Panc1 (cell line): ENCODE measurements around the gene CDR2L. TPM values are rescaled to one million over a fixed set of nuclear protein-coding genes. Genes with fewer than 3 reads are reported as not detected.

Experiments
- ATAC-seq: fragments of 200-7000 bp; cut with Tn5 transposase; 2 replicates; pipeline ENCODE4 v1.9.1; 2020; ENCODE audit warnings: mild to moderate bottlenecking, moderate library complexity
- BruUV-seq: library from RNA; stranded (reverse); fragments of 400-500 nt; replicated peaks from 2 replicates; lab custom pipeline; 2021; lab: Mats Ljungman, UMichigan
- CTCF ChIA-PET: fragments of 300-600 bp; sonication (Branson Sonifier 250); formaldehyde crosslinking; loops from one replicate; lab custom pipeline; 2022; ENCODE audit warnings: antibody characterized with exemption; lab: Charles Lee
- POLR2A ChIA-PET: fragments of 300-600 bp; sonication (Branson Sonifier 250); formaldehyde crosslinking; loops from one replicate; lab custom pipeline; 2022; ENCODE audit warnings: antibody characterized with exemption; lab: Charles Lee
- DNase-seq: peaks from one replicate; pipeline ENCODE4 v3.0.0-alpha.2; 2010; ENCODE audit warnings: low read depth, low spot score
- H3K27ac ChIP-seq: 2 replicates; pipeline ENCODE4 v1.5.1; 2011; ENCODE audit warnings: mild to moderate bottlenecking, low read length, inconsistent platforms
- H3K27me3 ChIP-seq: fragments of 200-500 bp; sonication (Bioruptor generic); 2 replicates; pipeline ENCODE4 v1.6.0; 2014; ENCODE audit warnings: low read length, inconsistent platforms; ENCODE audit not compliant: control insufficient read depth, insufficient read depth
- H3K36me3 ChIP-seq: fragments of 200-500 bp; sonication (Bioruptor generic); 2 replicates; pipeline ENCODE4 v1.5.1; 2014; ENCODE audit warnings: inconsistent platforms, mild to moderate bottlenecking, low read length, moderate library complexity; ENCODE audit not compliant: control insufficient read depth, insufficient read depth
- H3K4me1 ChIP-seq: 2 replicates; pipeline ENCODE4 v1.5.1; 2011; ENCODE audit warnings: inconsistent platforms, mild to moderate bottlenecking, low read length, moderate library complexity; ENCODE audit not compliant: control insufficient read depth, insufficient read depth
- H3K4me3 ChIP-seq, 2 experiments: 2 replicates each; pipeline ENCODE4 v1.5.1; 2011 to 2012; ENCODE audit warnings: low read depth in 2 of 2, low read length in 2 of 2, mild to moderate bottlenecking in 2 of 2, inconsistent platforms in 1 of 2, moderate library complexity in 1 of 2
- H3K9me3 ChIP-seq: fragments of 200-500 bp; sonication (Bioruptor generic); 2 replicates; pipeline ENCODE4 v1.5.1; 2014; ENCODE audit warnings: low read depth, mild to moderate bottlenecking, inconsistent platforms, low read length, moderate library complexity; ENCODE audit not compliant: control insufficient read depth, insufficient read depth
- CTCF ChIP-seq: fragments of 450-650 bp; IDR thresholded peaks from 2 replicates; pipeline ENCODE4 v1.5.1; 2017; ENCODE audit warnings: mild to moderate bottlenecking
- POLR2AphosphoS5 ChIP-seq: IDR thresholded peaks from 2 replicates; pipeline ENCODE4 v1.6.1; 2012; ENCODE audit warnings: mild to moderate bottlenecking, low read depth, low read length, moderate library complexity
- REST ChIP-seq, 2 experiments: IDR thresholded peaks; 2 replicates each; pipeline ENCODE4 v1.6.1; 2011 to 2012; ENCODE audit warnings: low read depth in 2 of 2, control low read depth in 1 of 2, low read length in 1 of 2, mild to moderate bottlenecking in 1 of 2, moderate library complexity in 1 of 2; ENCODE audit not compliant: insufficient read depth in 1 of 2
- SIN3A ChIP-seq: IDR thresholded peaks from 2 replicates; pipeline ENCODE4 v1.6.1; 2012; ENCODE audit warnings: low read depth, mild to moderate bottlenecking, low read length, moderate library complexity, borderline replicate concordance; ENCODE audit not compliant: insufficient read depth
- TCF7L2 ChIP-seq: IDR thresholded peaks from 2 replicates; pipeline ENCODE4 v1.6.1; 2011; ENCODE audit warnings: mild to moderate bottlenecking, low read depth, low read length, inconsistent platforms
- in situ Hi-C: cut with HindIII; loops from 2 replicates; pipeline ENCODE4 v1.10.0; 2016; ENCODE audit warnings: low sequenced_read_pairs, low pct_unique_long_range_greater_than_20kb
- intact Hi-C: fragments of 100-400 bp; cut with micrococcal nuclease; formaldehyde crosslinking; loops from one replicate; pipeline ENCODE4 v1.10.0; 2022; ENCODE audit not compliant: unreplicated experiment
- total RNA-seq: library from RNA; stranded (reverse); gene quantifications from one replicate; pipeline ENCODE4 v1.2.1, GENCODE V29; 2021; ENCODE audit not compliant: unreplicated experiment

The CDR2L gene
- total RNA-seq, 1 experiment from 2014 or later = 32.0 TPM

DNA sequence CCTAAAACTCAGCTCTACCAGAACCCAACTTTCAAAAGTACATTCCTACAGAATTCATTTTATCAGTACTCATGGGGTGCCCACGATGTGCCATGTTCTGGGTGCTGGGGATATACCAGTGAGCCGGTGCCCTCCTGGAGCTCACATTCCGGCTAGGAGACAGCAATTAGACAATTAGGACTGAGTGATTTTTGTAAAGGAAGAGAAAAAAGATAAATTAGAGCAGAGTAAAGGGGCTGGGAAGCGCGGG, 24.6 kb downstream of the CDR2L start:
- CTCF ChIA-PET = interaction anchor here (0.6 to 3.9 kb wide), 5 partner anchors 13 to 54 kb away, joined by 3 to 33 read pairs (median 5); no protein-coding TSS in a partner anchor
- POLR2A ChIA-PET = interaction anchor here (1.0 to 1.7 kb wide), 7 partner anchors 16 to 51 kb away, joined by 3 to 10 read pairs (median 4); partner anchors contain the start of gene CDR2L
- in situ Hi-C loops (no loop called here), intact Hi-C loops (no loop called here)
- no peaks in the 10 kb centered on the region for H3K27me3 ChIP-seq
- BruUV-seq = no TSS peak
- H3K4me1 ChIP-seq = peaks cover 21% of the 10 kb centered on the region
- H3K36me3 ChIP-seq = peaks cover 3% of the 10 kb centered on the region; the same call in 1 of the 2 replicates
- peak overlapping the region; percentile 78 for H3K27ac ChIP-seq
- TF ChIP-seq SIN3A (no peak), TCF7L2 (no peak), REST (IDR thresholded peaks at IDR 0.05; ENCODE audit: insufficient read depth in 1 of 2, low read depth in 2 of 2, low read length in 1 of 2) (no peak), POLR2AphosphoS5 (no peak), CTCF (no peak)
- H3K9me3 ChIP-seq = no peaks in the 10 kb centered on the region
- DNase-seq = no peak
- H3K4me3 ChIP-seq = peak overlapping the region; percentile 78 to 82
- no peak for ATAC-seq

DNA sequence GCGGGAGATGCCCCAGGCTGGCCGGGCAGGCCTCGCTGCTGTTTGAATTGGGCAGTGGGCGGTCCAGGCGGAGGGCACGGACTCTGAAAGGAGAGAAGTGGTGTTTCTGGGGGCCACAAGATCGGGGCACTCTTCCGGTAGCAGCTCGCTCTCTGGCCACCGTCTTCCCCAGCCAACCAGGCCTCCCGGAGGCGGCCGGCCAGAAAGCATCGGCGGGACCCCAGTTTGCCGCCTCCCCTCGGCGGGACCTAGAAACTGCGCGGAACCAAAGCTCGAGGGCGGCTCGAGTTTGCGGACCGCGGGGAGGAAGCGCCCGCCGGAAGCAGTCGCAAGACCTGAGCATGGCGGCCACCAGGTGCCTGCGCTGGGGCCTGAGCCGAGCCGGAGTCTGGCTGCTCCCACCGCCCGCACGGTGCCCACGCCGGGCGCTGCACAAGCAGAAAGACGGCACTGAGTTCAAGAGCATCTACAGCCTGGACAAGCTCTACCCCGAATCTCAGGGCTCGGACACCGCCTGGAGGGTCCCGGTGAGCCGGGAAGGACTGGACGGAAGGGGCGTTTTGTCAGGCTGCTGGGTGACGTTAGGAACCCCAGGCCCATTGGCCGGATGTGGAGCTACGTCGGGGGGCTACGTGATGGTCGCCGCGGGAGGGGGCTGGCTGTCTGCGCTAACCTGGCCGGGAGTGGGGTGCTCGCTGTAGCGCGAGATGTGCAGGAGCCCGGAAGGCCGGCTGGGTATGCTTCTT, 25.1 kb downstream of the CDR2L start, which contains the start of gene MRPL58:
MRPL58 (plus strand) TSS at position 325 of the 746 bp plus-strand sequence; CDS start at position 342, 17 bp downstream.
- CTCF ChIA-PET = interaction anchor here (0.6 to 3.9 kb wide), 5 partner anchors 13 to 78 kb away, joined by 3 to 33 read pairs (median 4); no protein-coding TSS in a partner anchor
- Histone ChIP-seq H3K4me3 (peak within 1 kb of the TSS; percentile 78 to 82), H3K27me3 (no peaks in the 10 kb centered on the region), H3K36me3 (peaks cover 3% of the 10 kb centered on the region; the same call in 1 of the 2 replicates), H3K27ac (peak within 1 kb of the TSS; percentile 78), H3K4me1 (peaks cover 21% of the 10 kb centered on the region), H3K9me3 (no peaks in the 10 kb centered on the region)
- DNase-seq (no peak), ATAC-seq (peak; percentile 96)
- in situ Hi-C loops = no loop called here
- POLR2A ChIA-PET = interaction anchor here (0.6 to 1.7 kb wide), 14 partner anchors 9 to 343 kb away, joined by 3 to 10 read pairs (median 4); partner anchors contain the start of genes CDR2L and HID1
- BruUV-seq = no TSS peak
- TF ChIP-seq POLR2AphosphoS5 (peak; percentile 91), CTCF (no peak), REST (IDR thresholded peaks at IDR 0.05; ENCODE audit: insufficient read depth in 1 of 2, low read depth in 2 of 2, low read length in 1 of 2) (no peak; a peak in 1 of 4 replicates), TCF7L2 (peak; percentile 55), SIN3A (peak; percentile 57; the same call in 1 of the 2 replicates)
- intact Hi-C loops = no loop called here
